NCI-H1436 treated with DMSO at 0.1 percent for 48 hours (cell line): ENCODE data around the gene UTP11.

ENCODE experiments used
- DNase-seq: peaks from one replicate; lab custom pipeline; 2025; lab: John Stamatoyannopoulos, UW

Gene UTP11

GRCh38 chr1:38071312-38072256 is 59.0 kb downstream of the UTP11 start:
- no peak for DNase-seq

- no peak for DNase-seq
Measured at GRCh38 chr1:38072858-38073257, 60.3 kb downstream of the UTP11 start.

GRCh38 chr1:38073534-38074301 is 61.2 kb downstream of the UTP11 start:
- DNase-seq, result no peak

- no peak for DNase-seq
Measured at GRCh38 chr1:38074302-38074677, 61.8 kb downstream of the UTP11 start.
